Effector CD4-positive, alpha-beta T cell (primary cell): ENCODE measurements around the gene AP3D1.
A peak's percentile ranks its signal among the peaks of the same experiment; 100 is the strongest.
"Not testable (repeated sequence)": the region's sequence is repeated elsewhere in the genome, so short reads cannot be mapped to it uniquely, and the experiment has no call there.

Experiments
- DNase-seq: peaks from one replicate; pipeline ENCODE4 v3.0.0-alpha.2; 2020
- total RNA-seq: gene quantifications from one replicate; lab custom pipeline; 2026; lab: John Stamatoyannopoulos, UW

AP3D1 gene
- 142 reads per million, percentile 88 among the genes with 10 or more reads in this experiment for total RNA-seq

- DNase-seq: peak; percentile 99
These were observed at the start of gene AP3D1 for GRCh38 chr19:2151339-2152229. Gene AP3D1 (minus strand): TSS chr19:2151566. CDS start chr19:2151334, 232 bp downstream.

- not testable (repeated sequence) for DNase-seq
These were observed 49.4 kb upstream of the AP3D1 start for GRCh38 chr19:2200624-2201294.

- no peak for DNase-seq
These were observed 48.7 kb upstream of the AP3D1 start for GRCh38 chr19:2199861-2200623.

- DNase-seq: no peak
These were observed 47.8 kb upstream of the AP3D1 start for GRCh38 chr19:2199215-2199614.

GRCh38 chr19:2198317-2198716 lies 47.0 kb upstream of the AP3D1 start:
- no peak for DNase-seq

GRCh38 chr19:2197270-2197669 lies 45.9 kb upstream of the AP3D1 start:
- no peak for DNase-seq

GRCh38 chr19:2195914-2196313 lies 44.5 kb upstream of the AP3D1 start:
- no peak for DNase-seq

- DNase-seq: no peak
These were observed 44.0 kb upstream of the AP3D1 start for GRCh38 chr19:2195361-2195760.

- DNase-seq: no peak
These were observed 43.2 kb upstream of the AP3D1 start for GRCh38 chr19:2194513-2195078.

GRCh38 chr19:2193807-2194206 lies 42.4 kb upstream of the AP3D1 start:
- no peak for DNase-seq

GRCh38 chr19:2192862-2193261 lies 41.5 kb upstream of the AP3D1 start:
- no peak for DNase-seq

GRCh38 chr19:2191456-2192310 lies 40.3 kb upstream of the AP3D1 start:
- no peak for DNase-seq

GRCh38 chr19:2190848-2191455 lies 39.6 kb upstream of the AP3D1 start:
- no peak for DNase-seq

GRCh38 chr19:2189880-2190279 lies 38.5 kb upstream of the AP3D1 start:
- DNase-seq: no peak

GRCh38 chr19:2188708-2189385 lies 37.5 kb upstream of the AP3D1 start:
- DNase-seq: no peak

- no peak for DNase-seq
These were observed 35.8 kb upstream of the AP3D1 start for GRCh38 chr19:2187159-2187558.

GRCh38 chr19:2186071-2186846 lies 34.9 kb upstream of the AP3D1 start:
- no peak for DNase-seq

GRCh38 chr19:2185734-2186070 lies 34.3 kb upstream of the AP3D1 start:
- no peak for DNase-seq

- no peak for DNase-seq
These were observed 33.1 kb upstream of the AP3D1 start for GRCh38 chr19:2184422-2184975.

GRCh38 chr19:2181633-2181997 lies 30.2 kb upstream of the AP3D1 start:
- no peak for DNase-seq
